ENCODE measurements around the gene ENPP3.
"Not testable (repeated sequence)": the region's sequence is repeated elsewhere in the genome, so short reads cannot be mapped to it uniquely, and the experiment has no call there.

Gene ENPP3

GRCh38 chr6:131739136-131739535, 102.0 kb downstream of the ENPP3 start:
- no peak for DNase-seq

GRCh38 chr6:131740161-131740560, 103.1 kb downstream of the ENPP3 start:
- no peak for DNase-seq

GRCh38 chr6:131741688-131742393, 104.7 kb downstream of the ENPP3 start:
- no peak for DNase-seq

- DNase-seq, result no peak
Observed at GRCh38 chr6:131744432-131745287, 107.6 kb downstream of the ENPP3 start.

- no peak for DNase-seq
Observed at GRCh38 chr6:131745476-131745875, 108.4 kb downstream of the ENPP3 start.

- no peak for DNase-seq
Observed at GRCh38 chr6:131747821-131748353, 110.8 kb downstream of the ENPP3 start.

- DNase-seq, result no peak
Observed at GRCh38 chr6:131749023-131749422, 111.9 kb downstream of the ENPP3 start.

- DNase-seq, result not testable (repeated sequence)
Observed at GRCh38 chr6:131751012-131751715, 114.1 kb downstream of the ENPP3 start.

- DNase-seq, result no peak
Observed at GRCh38 chr6:131754088-131754487, 117.0 kb downstream of the ENPP3 start.

- no peak for DNase-seq
Observed at GRCh38 chr6:131754715-131755567, 117.8 kb downstream of the ENPP3 start.

- no peak for DNase-seq
Observed at GRCh38 chr6:131755597-131755996, 118.5 kb downstream of the ENPP3 start.

- DNase-seq, result no peak
Observed at GRCh38 chr6:131756039-131756438, 118.9 kb downstream of the ENPP3 start.

GRCh38 chr6:131758920-131759319, 121.8 kb downstream of the ENPP3 start:
- no peak for DNase-seq

GRCh38 chr6:131761060-131761761, 124.1 kb downstream of the ENPP3 start:
- DNase-seq, result no peak

- no peak for DNase-seq
Observed at GRCh38 chr6:131761762-131762067, 124.6 kb downstream of the ENPP3 start.

- DNase-seq, result no peak
Observed at GRCh38 chr6:131762984-131763383, 125.9 kb downstream of the ENPP3 start.

- DNase-seq, result no peak
Observed at GRCh38 chr6:131763749-131764148, 126.6 kb downstream of the ENPP3 start.

GRCh38 chr6:131764350-131764749, 127.2 kb downstream of the ENPP3 start:
- no peak for DNase-seq

- DNase-seq, result no peak
Observed at GRCh38 chr6:131765081-131765803, 128.1 kb downstream of the ENPP3 start.

- no peak for DNase-seq
Observed at GRCh38 chr6:131765804-131766135, 128.7 kb downstream of the ENPP3 start.

GRCh38 chr6:131766631-131767030, 129.5 kb downstream of the ENPP3 start:
- DNase-seq, result no peak

Data from inflammatory macrophage (primary cell).